Left ventricle myocardium inferior (tissue), 1 donor: ENCODE measurements around the gene RHBDL3. TPM values are rescaled to one million over a fixed set of nuclear protein-coding genes. Genes with fewer than 3 reads are reported as not detected.
A peak's percentile ranks its signal among the peaks of the same experiment; 100 is the strongest.

Experiments used
- DNase-seq: peaks from one replicate; pipeline ENCODE4 v3.0.0-alpha.2; 2020
- H3K27ac ChIP-seq: fragments of 200-600 bp; replicated peaks from 2 replicates; pipeline ENCODE4 v1.8.0; 2021
- H3K27me3 ChIP-seq: fragments of 200-600 bp; 2 replicates; pipeline ENCODE4 v1.8.0; 2021; ENCODE audit warnings: low read depth
- H3K36me3 ChIP-seq: fragments of 200-600 bp; 2 replicates; pipeline ENCODE4 v1.8.0; 2021
- H3K4me1 ChIP-seq: fragments of 200-600 bp; 2 replicates; pipeline ENCODE4 v1.8.0; 2021
- H3K4me3 ChIP-seq: fragments of 200-600 bp; 2 replicates; pipeline ENCODE4 v1.8.0; 2021; ENCODE audit warnings: mild to moderate bottlenecking, moderate library complexity
- H3K9me3 ChIP-seq: fragments of 200-600 bp; replicated peaks from 2 replicates; pipeline ENCODE4 v1.8.0; 2021
- CTCF ChIP-seq: fragments of 200-600 bp; IDR thresholded peaks from 2 replicates; pipeline ENCODE4 v1.8.0; 2021; ENCODE audit warnings: antibody characterized with exemption, mild to moderate bottlenecking, borderline replicate concordance
- intact Hi-C: fragments of 100-400 bp; cut with micrococcal nuclease; formaldehyde crosslinking; loops from one replicate; pipeline ENCODE4 v1.11.0; 2022
- total RNA-seq: library from RNA; stranded (reverse); fragmentation: NEBNext Ultra II Directional; extraction: Animal tissue kit (Norgen Biotek cat#: 25700); gene quantifications from one replicate; pipeline ENCODE4 v1.2.1, GENCODE V29; 2021
- donor health status: DM: no; HTN: yes; CAD: no; lungs with severe emphysema.

RHBDL3 gene
- total RNA-seq, 1 donor from 2014 or later, result 4.7 TPM

- Histone ChIP-seq H3K4me1 (peaks cover 3% of the 10 kb centered on the region), H3K4me3 (no peak overlapping the region), H3K36me3 (no peaks in the 10 kb centered on the region), H3K27me3 (peaks cover 44% of the 10 kb centered on the region), H3K27ac (no peak overlapping the region), H3K9me3 (no peaks in the 10 kb centered on the region)
- TF ChIP-seq CTCF, result no peak
- no peak for DNase-seq
- intact Hi-C loops, result no loop called here
These were observed 8.5 kb downstream of the RHBDL3 start for GRCh38 chr17:32274101-32274500.

- Histone ChIP-seq H3K36me3 (no peaks in the 10 kb centered on the region), H3K4me3 (no peak overlapping the region), H3K4me1 (no peaks in the 10 kb centered on the region), H3K27me3 (peaks cover 41% of the 10 kb centered on the region), H3K27ac (no peak overlapping the region), H3K9me3 (no peaks in the 10 kb centered on the region)
- no peak for TF ChIP-seq CTCF
- DNase-seq, result no peak
- intact Hi-C loops, result no loop called here
These were observed 9.0 kb downstream of the RHBDL3 start for GRCh38 chr17:32274643-32275042.

GRCh38 chr17:32275060-32276042 lies 9.7 kb downstream of the RHBDL3 start:
- intact Hi-C loops, result no loop called here
- Histone ChIP-seq H3K9me3 (no peaks in the 10 kb centered on the region), H3K4me3 (no peak overlapping the region), H3K27me3 (peaks cover 40% of the 10 kb centered on the region), H3K27ac (no peak overlapping the region), H3K4me1 (no peaks in the 10 kb centered on the region), H3K36me3 (no peaks in the 10 kb centered on the region)
- DNase-seq, result peak; percentile 46
- TF ChIP-seq CTCF, result no peak

GRCh38 chr17:32276171-32276601 lies 10.6 kb downstream of the RHBDL3 start:
- no peak for DNase-seq
- TF ChIP-seq CTCF, result no peak
- intact Hi-C loops, result no loop called here

GRCh38 chr17:32277284-32277683 lies 11.7 kb downstream of the RHBDL3 start:
- Histone ChIP-seq H3K27me3 (peaks cover 46% of the 10 kb centered on the region), H3K36me3 (no peaks in the 10 kb centered on the region), H3K27ac (no peak overlapping the region), H3K9me3 (no peaks in the 10 kb centered on the region), H3K4me3 (no peak overlapping the region), H3K4me1 (peaks cover 10% of the 10 kb centered on the region)
- DNase-seq, result no peak
- intact Hi-C loops, result no loop called here
- no peak for TF ChIP-seq CTCF

More at GRCh38 chr17:32276171-32276601, 10.6 kb downstream of the RHBDL3 start:
- Histone ChIP-seq H3K36me3 (no peaks in the 10 kb centered on the region), H3K27ac (no peak overlapping the region), H3K4me3 (no peak overlapping the region), H3K9me3 (no peaks in the 10 kb centered on the region), H3K4me1 (peaks cover 6% of the 10 kb centered on the region), H3K27me3 (peaks cover 47% of the 10 kb centered on the region)
